ENCODE measurements around the gene GRN. TPM values are rescaled to one million over a fixed set of nuclear protein-coding genes. Genes with fewer than 3 reads are reported as not detected.

Gene GRN
- total and polyA plus RNA-seq, 2 of the 13 experiments (the other 11 are each of a cell fraction or from before 2014, with no cell fraction given) = 86.6 to 143 TPM

- TF ChIP-seq KIAA2018 (CRISPR knock-in tag; IDR thresholded peaks at IDR 0.05; ENCODE audit: borderline replicate concordance) (no peak), ZNF777 (CRISPR knock-in tag; IDR thresholded peaks at IDR 0.05) (peak; percentile 61; the same call in 1 of the 2 replicates), JUN (CRISPR knock-in tag; IDR thresholded peaks at IDR 0.05) (no peak; the same call in 1 of the 2 replicates), ZNF562 (CRISPR knock-in tag; IDR thresholded peaks at IDR 0.05; ENCODE audit: borderline replicate concordance) (no peak), ZNF180 (CRISPR knock-in tag; IDR thresholded peaks at IDR 0.05; ENCODE audit: borderline replicate concordance, low read depth) (no peak), ZNF12 (CRISPR knock-in tag; IDR thresholded peaks at IDR 0.05) (no peak), MED8 (CRISPR knock-in tag; IDR thresholded peaks at IDR 0.05; ENCODE audit: insufficient replicate concordance) (no peak), SRY (CRISPR knock-in tag; IDR thresholded peaks at IDR 0.05) (no peak), EHMT2 (IDR thresholded peaks at IDR 0.05; ENCODE audit: borderline replicate concordance, low read depth, low read length) (peak; percentile 91; the same call in 1 of the 2 replicates), ZSCAN20 (CRISPR knock-in tag; IDR thresholded peaks at IDR 0.05; ENCODE audit: borderline replicate concordance) (peak; percentile 97), ZNF839 (CRISPR knock-in tag; IDR thresholded peaks at IDR 0.05; ENCODE audit: borderline replicate concordance) (no peak), ZBTB37 (CRISPR knock-in tag; IDR thresholded peaks at IDR 0.05) (no peak), ZNF549 (CRISPR knock-in tag; IDR thresholded peaks at IDR 0.05) (no peak), ZNF256 (CRISPR knock-in tag; conservative IDR thresholded peaks at IDR 0.05) (no peak), ZNF282 (IDR thresholded peaks at IDR 0.05; ENCODE audit: partially characterized antibody) (no peak), DNMT3B (CRISPR knock-in tag; conservative IDR thresholded peaks at IDR 0.05) (no peak), SALL2 (CRISPR knock-in tag; IDR thresholded peaks at IDR 0.05) (peak; percentile 84; the same call in 1 of the 2 replicates), ZNF296 (CRISPR knock-in tag; conservative IDR thresholded peaks at IDR 0.05) (no peak), ZNF232 (CRISPR knock-in tag; IDR thresholded peaks at IDR 0.05; ENCODE audit: borderline replicate concordance) (peak; percentile 83)
- TF ChIP-seq, protein P1, sequence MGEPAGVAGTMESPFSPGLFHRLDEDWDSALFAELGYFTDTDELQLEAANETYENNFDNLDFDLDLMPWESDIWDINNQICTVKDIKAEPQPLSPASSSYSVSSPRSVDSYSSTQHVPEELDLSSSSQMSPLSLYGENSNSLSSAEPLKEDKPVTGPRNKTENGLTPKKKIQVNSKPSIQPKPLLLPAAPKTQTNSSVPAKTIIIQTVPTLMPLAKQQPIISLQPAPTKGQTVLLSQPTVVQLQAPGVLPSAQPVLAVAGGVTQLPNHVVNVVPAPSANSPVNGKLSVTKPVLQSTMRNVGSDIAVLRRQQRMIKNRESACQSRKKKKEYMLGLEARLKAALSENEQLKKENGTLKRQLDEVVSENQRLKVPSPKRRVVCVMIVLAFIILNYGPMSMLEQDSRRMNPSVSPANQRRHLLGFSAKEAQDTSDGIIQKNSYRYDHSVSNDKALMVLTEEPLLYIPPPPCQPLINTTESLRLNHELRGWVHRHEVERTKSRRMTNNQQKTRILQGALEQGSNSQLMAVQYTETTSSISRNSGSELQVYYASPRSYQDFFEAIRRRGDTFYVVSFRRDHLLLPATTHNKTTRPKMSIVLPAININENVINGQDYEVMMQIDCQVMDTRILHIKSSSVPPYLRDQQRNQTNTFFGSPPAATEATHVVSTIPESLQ (CRISPR knock-in tag; conservative IDR thresholded peaks at IDR 0.05) = peak; percentile 96
Measured at GRCh38 chr17:44308320-44308818, 36.7 kb upstream of the GRN start, which contains the start of gene RUNDC3A (continued).
